Suppressor macrophage treated with lipopolysaccharide for 1 hour (primary cell): ENCODE results near the gene AGAP3.

ENCODE experiments used
- DNase-seq, 3 donors: peaks; one replicate each; pipeline ENCODE4 v3.0.0-alpha.2; 2020 to 2022

Gene AGAP3

GRCh38 chr7:151124899-151125399, 38.7 kb downstream of the AGAP3 start:
- no peak for DNase-seq

GRCh38 chr7:151125470-151125845, 39.2 kb downstream of the AGAP3 start:
- DNase-seq, result no peak

- no peak for DNase-seq
These were observed 39.7 kb downstream of the AGAP3 start for GRCh38 chr7:151125846-151126481.

GRCh38 chr7:151126491-151127137, 40.3 kb downstream of the AGAP3 start:
- no peak for DNase-seq

GRCh38 chr7:151128144-151128543, 41.9 kb downstream of the AGAP3 start:
- DNase-seq, result no peak

GRCh38 chr7:151128716-151129115, 42.4 kb downstream of the AGAP3 start:
- DNase-seq, result no peak

- no peak for DNase-seq
These were observed 43.1 kb downstream of the AGAP3 start for GRCh38 chr7:151129117-151129959.

- no peak for DNase-seq
These were observed 43.8 kb downstream of the AGAP3 start for GRCh38 chr7:151129960-151130591.

- DNase-seq, result no peak
These were observed 44.5 kb downstream of the AGAP3 start for GRCh38 chr7:151130741-151131157.

- DNase-seq, result no peak
These were observed 44.9 kb downstream of the AGAP3 start for GRCh38 chr7:151131224-151131591.

- DNase-seq, result no peak
These were observed 45.5 kb downstream of the AGAP3 start for GRCh38 chr7:151131592-151132293.

GRCh38 chr7:151132461-151133205, 46.4 kb downstream of the AGAP3 start:
- DNase-seq, result no peak

GRCh38 chr7:151133266-151133985, 47.2 kb downstream of the AGAP3 start:
- no peak for DNase-seq

GRCh38 chr7:151133986-151134742, 47.9 kb downstream of the AGAP3 start:
- DNase-seq, result no peak

GRCh38 chr7:151134743-151135524, 48.7 kb downstream of the AGAP3 start:
- DNase-seq, result no peak

GRCh38 chr7:151135525-151135845, 49.2 kb downstream of the AGAP3 start:
- no peak for DNase-seq

- no peak for DNase-seq
These were observed 49.9 kb downstream of the AGAP3 start for GRCh38 chr7:151135866-151136843.

GRCh38 chr7:151137076-151137675, 50.9 kb downstream of the AGAP3 start:
- DNase-seq, result no peak
